ENCODE measurements around the gene TSPO. TPM values are rescaled to one million over a fixed set of nuclear protein-coding genes. Genes with fewer than 3 reads are reported as not detected.

Gene TSPO
- total and polyA plus RNA-seq, 7 donors: 35.8 to 148 (median 69.9) TPM

DNA sequence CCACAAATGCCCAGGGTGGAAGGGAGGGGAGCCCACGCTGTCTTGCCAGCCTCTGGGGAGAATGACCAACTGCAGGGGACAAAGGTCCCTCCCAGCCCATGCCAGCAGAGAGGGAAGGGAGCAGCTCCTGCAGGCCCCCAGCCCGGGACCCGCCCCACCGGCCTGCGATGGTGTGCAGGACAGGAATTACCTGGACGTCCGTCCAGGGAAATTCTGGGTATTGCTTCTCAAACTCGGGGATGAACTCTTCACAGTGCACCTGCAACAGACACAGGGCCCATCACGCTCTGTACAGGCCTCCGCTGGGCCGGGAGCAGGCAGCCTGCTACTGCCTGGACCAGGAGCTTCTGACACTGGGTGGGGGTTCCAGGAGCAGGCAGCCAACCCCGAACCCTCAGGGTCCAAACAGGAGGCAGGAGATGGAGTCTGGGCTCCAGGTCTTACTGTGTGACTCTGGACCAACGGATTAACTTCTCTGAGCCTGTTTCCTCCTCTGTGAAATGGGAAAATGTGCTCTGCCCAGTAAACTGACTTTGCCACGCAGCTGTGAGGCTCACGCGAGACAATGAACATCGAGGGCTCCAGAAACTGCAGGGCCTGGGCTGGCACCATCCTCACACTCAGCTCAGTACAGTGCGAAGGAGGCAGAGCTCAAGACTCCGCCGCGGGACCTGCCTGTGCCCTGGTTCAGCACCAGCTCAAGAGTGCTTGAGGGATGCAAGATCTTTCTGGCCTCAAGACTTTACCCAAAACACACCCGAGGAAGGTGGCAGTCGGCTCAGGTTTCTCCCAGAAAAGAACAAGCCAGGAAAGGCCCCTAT lies 18.2 kb downstream of the TSPO start:
- H3K36me3 ChIP-seq (ENCODE audit: insufficient read depth in 1 of 2, low read depth in 1 of 2): peaks cover 0 to 74% of the 10 kb centered on the region in 2 donors
- no peak overlapping the region for H3K27ac ChIP-seq
- TF ChIP-seq, protein P1, sequence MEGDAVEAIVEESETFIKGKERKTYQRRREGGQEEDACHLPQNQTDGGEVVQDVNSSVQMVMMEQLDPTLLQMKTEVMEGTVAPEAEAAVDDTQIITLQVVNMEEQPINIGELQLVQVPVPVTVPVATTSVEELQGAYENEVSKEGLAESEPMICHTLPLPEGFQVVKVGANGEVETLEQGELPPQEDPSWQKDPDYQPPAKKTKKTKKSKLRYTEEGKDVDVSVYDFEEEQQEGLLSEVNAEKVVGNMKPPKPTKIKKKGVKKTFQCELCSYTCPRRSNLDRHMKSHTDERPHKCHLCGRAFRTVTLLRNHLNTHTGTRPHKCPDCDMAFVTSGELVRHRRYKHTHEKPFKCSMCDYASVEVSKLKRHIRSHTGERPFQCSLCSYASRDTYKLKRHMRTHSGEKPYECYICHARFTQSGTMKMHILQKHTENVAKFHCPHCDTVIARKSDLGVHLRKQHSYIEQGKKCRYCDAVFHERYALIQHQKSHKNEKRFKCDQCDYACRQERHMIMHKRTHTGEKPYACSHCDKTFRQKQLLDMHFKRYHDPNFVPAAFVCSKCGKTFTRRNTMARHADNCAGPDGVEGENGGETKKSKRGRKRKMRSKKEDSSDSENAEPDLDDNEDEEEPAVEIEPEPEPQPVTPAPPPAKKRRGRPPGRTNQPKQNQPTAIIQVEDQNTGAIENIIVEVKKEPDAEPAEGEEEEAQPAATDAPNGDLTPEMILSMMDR (IDR thresholded peaks at IDR 0.05): no peak
- H3K9me3 ChIP-seq: no peaks in the 10 kb centered on the region
- no peak for DNase-seq
- H3K4me1 ChIP-seq: no peaks in the 10 kb centered on the region
- H3K4me3 ChIP-seq: no peak overlapping the region
- intact Hi-C loops (cut with DNase I): no loop called here
- WGBS, 3 donors: 92 to 94% (median 93%) methylated on average over 23 of the region's 23 CpGs
- no peak for ATAC-seq
- no peaks in the 10 kb centered on the region for H3K27me3 ChIP-seq (ENCODE audit: insufficient read depth in 3 of 3, low read length in 2 of 3)

DNA sequence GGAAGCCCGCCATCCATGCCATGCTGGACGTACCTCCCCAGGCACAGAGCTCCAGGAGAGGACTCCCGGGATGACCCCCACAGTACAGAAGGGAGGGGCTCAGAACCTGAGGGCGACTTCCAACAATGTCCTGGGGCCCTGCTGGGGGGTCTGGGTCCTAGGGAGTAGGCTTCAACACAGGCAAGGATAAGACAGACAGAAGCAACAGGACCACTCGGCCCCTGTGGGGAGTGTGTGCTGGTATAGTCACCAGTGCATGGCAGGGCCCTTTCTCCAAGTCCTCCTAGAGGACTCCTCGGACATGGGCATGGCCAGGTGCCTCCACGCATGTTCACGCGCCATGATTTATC lies 18.7 kb downstream of the TSPO start:
- DNase-seq (no peak), ATAC-seq (no peak)
- 92 to 95% (median 94%) methylated on average over 9 of the region's 9 CpGs for WGBS, 3 donors
- no peaks in the 10 kb centered on the region for H3K27me3 ChIP-seq (ENCODE audit: insufficient read depth in 3 of 3, low read length in 2 of 3)
- H3K4me3 ChIP-seq: no peak overlapping the region
- H3K9me3 ChIP-seq: no peaks in the 10 kb centered on the region
- H3K36me3 ChIP-seq (ENCODE audit: insufficient read depth in 1 of 2, low read depth in 1 of 2): peaks cover 0 to 80% of the 10 kb centered on the region in 2 donors
- H3K27ac ChIP-seq: no peak overlapping the region
- TF ChIP-seq, protein P1 (IDR thresholded peaks at IDR 0.05): no peak
- H3K4me1 ChIP-seq: no peaks in the 10 kb centered on the region
- intact Hi-C loops (cut with DNase I): no loop called here

DNA sequence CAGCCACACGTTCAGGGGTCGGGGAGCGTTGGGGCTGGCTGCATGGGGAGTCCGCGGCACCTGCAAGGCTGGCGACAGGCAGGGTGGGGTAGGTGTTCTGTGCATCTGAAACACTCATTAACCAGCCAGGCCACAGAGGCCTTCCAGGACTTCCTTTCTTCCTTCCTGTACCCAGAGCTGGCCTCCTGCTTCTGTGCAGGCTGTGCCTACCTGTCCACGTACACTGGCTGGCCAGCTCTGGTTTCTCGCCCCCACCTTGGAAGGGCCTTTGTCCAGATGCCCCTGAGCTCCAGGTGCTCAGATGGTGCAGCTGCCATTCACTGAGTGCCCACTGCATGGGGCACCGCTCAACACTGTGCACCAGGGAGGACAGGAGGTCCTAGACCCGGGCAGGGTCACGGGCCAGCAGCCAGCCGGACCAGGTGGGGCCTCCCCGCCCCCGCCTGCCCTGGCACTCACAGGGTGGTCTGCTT lies 19.7 kb downstream of the TSPO start:
- peaks cover 0 to 89% of the 10 kb centered on the region in 2 donors for H3K36me3 ChIP-seq (ENCODE audit: insufficient read depth in 1 of 2, low read depth in 1 of 2)
- H3K27me3 ChIP-seq (ENCODE audit: insufficient read depth in 3 of 3, low read length in 2 of 3): no peaks in the 10 kb centered on the region
- TF ChIP-seq, protein P1 (IDR thresholded peaks at IDR 0.05): no peak
- no peaks in the 10 kb centered on the region for H3K9me3 ChIP-seq
- no peak overlapping the region for H3K27ac ChIP-seq
- no peak for ATAC-seq
- WGBS, 3 donors: 74 to 82% (median 80%) methylated on average over 13 to 14 of the region's 14 CpGs
- no peaks in the 10 kb centered on the region for H3K4me1 ChIP-seq
- intact Hi-C loops (cut with DNase I): no loop called here
- no peak overlapping the region for H3K4me3 ChIP-seq
- peak in 1 of 2 donors; percentile 43 for DNase-seq

DNA sequence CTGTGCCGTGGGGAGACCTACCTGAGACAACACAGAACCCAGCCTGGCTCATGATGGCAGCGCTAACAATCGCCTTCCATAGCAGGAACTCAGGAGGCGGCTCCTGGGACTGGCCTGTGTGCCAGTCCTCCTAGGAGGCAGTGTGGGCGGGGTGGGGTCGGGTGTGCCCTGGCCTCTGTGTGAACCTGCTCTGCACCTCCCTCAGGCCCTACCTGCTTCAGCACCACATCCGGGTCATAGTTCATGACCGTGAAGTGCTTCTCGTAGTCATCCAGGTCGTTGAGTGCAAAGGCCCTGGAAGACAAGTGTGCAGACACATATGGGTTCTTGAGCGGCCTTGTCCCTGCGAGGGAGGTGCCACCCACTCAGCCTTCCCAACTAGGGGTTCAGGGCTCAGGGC lies 20.2 kb downstream of the TSPO start:
- Histone ChIP-seq H3K27me3 (ENCODE audit: insufficient read depth in 3 of 3, low read length in 2 of 3) (no peaks in the 10 kb centered on the region), H3K36me3 (ENCODE audit: insufficient read depth in 1 of 2, low read depth in 1 of 2) (peaks cover 0 to 93% of the 10 kb centered on the region in 2 donors), H3K4me3 (no peak overlapping the region), H3K9me3 (no peaks in the 10 kb centered on the region), H3K27ac (no peak overlapping the region), H3K4me1 (no peaks in the 10 kb centered on the region)
- ATAC-seq (no peak), DNase-seq (peak in 1 of 2 donors; percentile 36)
- TF ChIP-seq, protein P1 (IDR thresholded peaks at IDR 0.05): no peak
- 89 to 92% (median 91%) methylated on average over 11 to 12 of the region's 12 CpGs for WGBS, 3 donors
- intact Hi-C loops (cut with DNase I): no loop called here

All from psoas muscle (tissue), 8 donors.